Osteocyte (in vitro differentiated cells): Measurements from ENCODE around the gene LRBA. TPM values are rescaled to one million over a fixed set of nuclear protein-coding genes. Genes with fewer than 3 reads are reported as not detected.
"Not testable (repeated sequence)": the region's sequence is repeated elsewhere in the genome, so short reads cannot be mapped to it uniquely, and the experiment has no call there.

Source experiments
- DNase-seq: peaks from one replicate; pipeline ENCODE4 v3.0.0; 2021; ENCODE audit warnings: mixed read lengths; ENCODE audit not compliant: unreplicated experiment; ENCODE audit errors: extremely low spot score
- H3K27ac Mint-ChIP-seq: one replicate; pipeline ENCODE4 v1.8.0; 2021; ENCODE audit warnings: mild to moderate bottlenecking, mixed read lengths; ENCODE audit not compliant: unreplicated experiment
- H3K27me3 Mint-ChIP-seq: one replicate; pipeline ENCODE4 v1.8.0; 2021; ENCODE audit warnings: mixed read lengths; ENCODE audit not compliant: unreplicated experiment
- H3K36me3 Mint-ChIP-seq: one replicate; pipeline ENCODE4 v1.8.0; 2021; ENCODE audit warnings: mixed read lengths; ENCODE audit not compliant: unreplicated experiment
- H3K4me1 Mint-ChIP-seq: one replicate; pipeline ENCODE4 v1.8.0; 2021; ENCODE audit warnings: mixed read lengths; ENCODE audit not compliant: unreplicated experiment
- H3K4me3 Mint-ChIP-seq: one replicate; pipeline ENCODE4 v1.8.0; 2021; ENCODE audit warnings: mild to moderate bottlenecking, moderate library complexity, mixed read lengths; ENCODE audit not compliant: unreplicated experiment
- H3K9me3 Mint-ChIP-seq: one replicate; pipeline ENCODE4 v1.8.0; 2021; ENCODE audit warnings: mixed read lengths; ENCODE audit not compliant: unreplicated experiment
- total RNA-seq: library from RNA; stranded (reverse); gene quantifications from 2 replicates; pipeline ENCODE4 v1.2.1, GENCODE V29; 2021
- TF ChIP-seq, protein P1 (sequence below): fragments of 200-600 bp; sonication (generic); IDR thresholded peaks from 2 replicates; pipeline ENCODE4 v1.5.0; 2021; ENCODE audit warnings: antibody characterized with exemption, mild to moderate bottlenecking, moderate library complexity

Gene LRBA
- total RNA-seq, 1 donor from 2014 or later, result 40.8 TPM

DNA sequence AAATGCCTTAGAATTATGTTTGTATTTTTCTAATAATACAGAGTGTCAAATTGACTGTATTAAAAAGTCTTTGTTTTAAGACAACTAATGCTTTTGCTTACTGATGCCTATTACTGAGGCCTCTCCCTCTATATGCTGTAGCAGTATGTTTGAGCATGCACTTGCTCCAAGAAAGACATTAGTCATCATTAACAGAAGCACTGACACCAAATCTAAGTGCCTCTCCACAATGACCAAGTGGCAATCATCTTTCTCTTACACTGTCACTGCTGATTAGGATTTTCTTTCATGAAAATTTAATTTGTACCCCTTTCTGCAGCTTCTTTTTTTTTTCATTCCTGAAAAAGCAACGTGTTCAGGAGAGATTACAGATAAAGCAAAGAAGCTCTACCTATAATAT lies 444.2 kb downstream of the LRBA start:
- H3K4me1 Mint-ChIP-seq, result peaks cover 35% of the 10 kb centered on the region

DNA sequence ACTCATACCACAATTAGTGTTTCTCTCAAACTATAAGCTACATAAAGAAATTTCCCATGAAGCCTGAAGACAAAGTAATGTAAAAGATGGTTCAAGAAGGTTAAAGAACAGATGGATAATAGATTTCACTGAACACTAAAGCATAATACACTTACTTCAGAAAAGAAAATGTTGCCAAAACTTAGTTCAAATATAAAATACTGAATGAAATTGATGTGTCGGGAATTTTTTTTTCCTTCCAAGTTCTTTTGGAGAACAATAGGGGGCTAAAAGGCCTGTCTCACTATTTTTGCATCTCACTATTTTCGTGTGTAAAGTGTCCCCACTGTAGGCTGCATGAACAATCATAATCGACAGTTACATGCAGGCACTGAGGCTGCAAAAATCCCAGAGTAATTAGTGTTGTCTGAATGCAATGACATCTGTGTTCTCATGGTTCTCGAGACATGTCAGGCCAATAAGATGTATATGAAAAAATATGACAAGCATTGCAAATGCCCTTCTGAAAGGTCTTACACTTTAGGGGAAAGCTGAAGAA lies 445.0 kb downstream of the LRBA start:
- no peaks in the 10 kb centered on the region for H3K27me3 Mint-ChIP-seq
- H3K4me1 Mint-ChIP-seq, result peaks cover 28% of the 10 kb centered on the region
- TF ChIP-seq, protein P1, sequence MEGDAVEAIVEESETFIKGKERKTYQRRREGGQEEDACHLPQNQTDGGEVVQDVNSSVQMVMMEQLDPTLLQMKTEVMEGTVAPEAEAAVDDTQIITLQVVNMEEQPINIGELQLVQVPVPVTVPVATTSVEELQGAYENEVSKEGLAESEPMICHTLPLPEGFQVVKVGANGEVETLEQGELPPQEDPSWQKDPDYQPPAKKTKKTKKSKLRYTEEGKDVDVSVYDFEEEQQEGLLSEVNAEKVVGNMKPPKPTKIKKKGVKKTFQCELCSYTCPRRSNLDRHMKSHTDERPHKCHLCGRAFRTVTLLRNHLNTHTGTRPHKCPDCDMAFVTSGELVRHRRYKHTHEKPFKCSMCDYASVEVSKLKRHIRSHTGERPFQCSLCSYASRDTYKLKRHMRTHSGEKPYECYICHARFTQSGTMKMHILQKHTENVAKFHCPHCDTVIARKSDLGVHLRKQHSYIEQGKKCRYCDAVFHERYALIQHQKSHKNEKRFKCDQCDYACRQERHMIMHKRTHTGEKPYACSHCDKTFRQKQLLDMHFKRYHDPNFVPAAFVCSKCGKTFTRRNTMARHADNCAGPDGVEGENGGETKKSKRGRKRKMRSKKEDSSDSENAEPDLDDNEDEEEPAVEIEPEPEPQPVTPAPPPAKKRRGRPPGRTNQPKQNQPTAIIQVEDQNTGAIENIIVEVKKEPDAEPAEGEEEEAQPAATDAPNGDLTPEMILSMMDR, result no peak
- no peak for DNase-seq
- no peaks in the 10 kb centered on the region for H3K9me3 Mint-ChIP-seq
- H3K36me3 Mint-ChIP-seq, result peaks cover 7% of the 10 kb centered on the region
- no peak overlapping the region for H3K27ac Mint-ChIP-seq
- H3K4me3 Mint-ChIP-seq, result no peak overlapping the region

More for the DNA sequence above, 444.2 kb downstream of the LRBA start:
- Mint-ChIP-seq H3K4me3 (no peak overlapping the region), H3K27ac (no peak overlapping the region), H3K36me3 (peaks cover 6% of the 10 kb centered on the region), H3K9me3 (no peaks in the 10 kb centered on the region), H3K27me3 (no peaks in the 10 kb centered on the region)
- no peak for DNase-seq
- TF ChIP-seq, protein P1, result no peak

DNA sequence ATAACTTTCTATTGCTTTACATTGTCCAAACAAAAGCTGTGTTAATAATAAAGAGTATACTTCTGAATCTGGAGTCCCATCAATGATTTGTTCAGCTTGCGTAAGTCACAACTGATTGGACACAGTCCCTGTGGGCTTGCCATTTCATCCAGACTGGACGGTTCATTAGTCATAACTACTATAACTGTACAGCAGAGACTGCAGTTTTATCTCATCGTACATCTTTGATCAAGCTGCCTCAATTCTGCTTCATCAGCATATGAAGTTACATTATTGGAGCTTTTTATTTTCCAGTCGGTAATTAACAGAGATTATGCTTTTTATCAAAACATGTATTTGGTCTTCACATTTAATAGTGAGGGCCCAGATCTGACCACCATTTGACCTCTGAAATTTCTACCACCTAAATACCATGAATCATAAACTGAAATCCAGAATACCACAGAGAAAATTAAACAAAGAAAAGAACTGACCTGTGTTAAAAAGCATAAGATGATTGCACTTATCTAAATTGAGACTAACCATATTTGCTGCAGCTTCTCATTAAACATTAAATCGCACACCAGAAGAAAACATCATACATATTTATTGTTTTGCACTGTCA lies 445.6 kb downstream of the LRBA start:
- H3K4me3 Mint-ChIP-seq, result no peak overlapping the region

DNA sequence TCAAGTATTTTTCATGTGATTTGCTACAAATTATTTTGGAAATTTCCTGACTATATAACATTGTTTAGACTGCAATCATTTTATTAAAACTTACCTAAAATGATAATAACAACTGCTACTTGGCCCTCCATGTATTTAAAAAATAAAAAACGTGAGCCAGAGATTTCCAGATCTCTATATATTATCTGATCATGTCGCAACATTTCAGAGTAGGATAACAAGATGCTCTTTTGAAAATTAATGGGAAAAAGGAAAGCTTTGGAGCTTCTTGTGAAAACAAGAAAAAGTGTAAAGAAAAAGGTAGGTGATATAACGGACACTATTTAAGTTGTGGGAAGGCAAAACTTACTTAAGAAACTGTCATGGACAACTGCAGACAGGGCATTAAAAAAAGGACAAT lies 448.0 kb downstream of the LRBA start:
- H3K36me3 Mint-ChIP-seq, result peaks cover 23% of the 10 kb centered on the region
- H3K4me1 Mint-ChIP-seq, result peaks cover 9% of the 10 kb centered on the region
- H3K27ac Mint-ChIP-seq, result no peak overlapping the region
- H3K9me3 Mint-ChIP-seq, result peaks cover 6% of the 10 kb centered on the region
- no peak for DNase-seq
- H3K4me3 Mint-ChIP-seq, result no peak overlapping the region
- H3K27me3 Mint-ChIP-seq, result no peaks in the 10 kb centered on the region
- TF ChIP-seq, protein P1, result no peak

More for the DNA sequence above, 445.6 kb downstream of the LRBA start:
- peaks cover 12% of the 10 kb centered on the region for H3K36me3 Mint-ChIP-seq
- TF ChIP-seq, protein P1, result no peak
- DNase-seq, result no peak
- no peak overlapping the region for H3K27ac Mint-ChIP-seq
- H3K4me1 Mint-ChIP-seq, result peaks cover 23% of the 10 kb centered on the region
- H3K9me3 Mint-ChIP-seq, result no peaks in the 10 kb centered on the region
- no peaks in the 10 kb centered on the region for H3K27me3 Mint-ChIP-seq

DNA sequence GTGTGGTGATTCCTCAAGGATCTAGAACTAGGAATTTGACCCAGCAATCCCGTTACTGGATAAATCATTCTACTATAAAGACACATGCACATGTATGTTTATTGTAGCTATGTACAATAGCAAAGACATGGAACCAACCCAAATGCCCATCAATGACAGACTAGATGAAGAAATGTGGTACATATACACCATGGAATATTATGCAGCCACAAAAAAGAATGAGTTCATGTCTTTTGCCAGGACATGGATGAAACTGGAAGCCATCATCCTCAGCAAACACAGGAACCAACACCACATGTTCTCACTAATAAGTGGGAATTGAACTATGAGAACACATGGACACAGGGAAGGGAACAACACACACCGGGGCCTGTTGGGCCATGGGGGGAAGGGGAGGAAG lies 450.1 kb downstream of the LRBA start:
- H3K27me3 Mint-ChIP-seq, H3K9me3 Mint-ChIP-seq, DNase-seq, H3K27ac Mint-ChIP-seq, H3K4me3 Mint-ChIP-seq, H3K4me1 Mint-ChIP-seq: not testable (repeated sequence)
- H3K36me3 Mint-ChIP-seq, result peaks cover 23% of the 10 kb centered on the region
